ENCODE data around the gene KIAA0586. TPM values are rescaled to one million over a fixed set of nuclear protein-coding genes. Genes with fewer than 3 reads are reported as not detected.

Gene KIAA0586
- total RNA-seq, 1 experiment from 2014 or later = 42.3 TPM

Small RNA genes within 50 kb of the gene (small RNA-seq; reads per million reads assigned to genes)
- gene HSBP1P1 (not detected), gene RF00019 (not detected)

Other genes starting within 250 kb of the KIAA0586 start
- gene ACTR10, start 227.6 kb upstream of the KIAA0586 start, total RNA-seq (2014; rRNA removed; shearing (Covaris generic); ENCODE audit: low replicate concordance) = 66.7 and 153 TPM in 2 replicates
- gene PSMA3, start 182.9 kb upstream of the KIAA0586 start, total RNA-seq (2014; rRNA removed; shearing (Covaris generic); ENCODE audit: low replicate concordance) = 121 and 169 TPM in 2 replicates
- 36.3 and 37.9 TPM in 2 replicates for gene ARID4A, start 129.2 kb upstream of the KIAA0586 start, total RNA-seq (2014; rRNA removed; shearing (Covaris generic); ENCODE audit: low replicate concordance)
- 1.8 TPM in 1 of 2 replicates, not detected in the other for gene TOMM20L, start 31.8 kb upstream of the KIAA0586 start, total RNA-seq (2014; rRNA removed; shearing (Covaris generic); ENCODE audit: low replicate concordance)
- 51.3 and 71.7 TPM in 2 replicates for gene TIMM9, start 188 bp upstream of the KIAA0586 start, total RNA-seq (2014; rRNA removed; shearing (Covaris generic); ENCODE audit: low replicate concordance)
- gene DACT1, start 210.2 kb downstream of the KIAA0586 start, total RNA-seq (2014; rRNA removed; shearing (Covaris generic); ENCODE audit: low replicate concordance) = 0.11 TPM in 1 of 2 replicates, not detected in the other